Osteoblast (primary cell): ENCODE data around the gene TAPBP. TPM values are rescaled to one million over a fixed set of nuclear protein-coding genes. Genes with fewer than 3 reads are reported as not detected.

Experiments used
- DNase-seq: peaks from one replicate; pipeline ENCODE4 v3.0.0; 2011; ENCODE audit warnings: low spot score, mixed read lengths; ENCODE audit not compliant: insufficient read length; ENCODE audit errors: missing footprints
- H2AFZ ChIP-seq: 2 replicates; pipeline ENCODE4 v1.6.0; 2011; ENCODE audit warnings: mild to moderate bottlenecking, low read length
- H3K27ac ChIP-seq: 2 replicates; pipeline ENCODE4 v1.5.1; 2011; ENCODE audit warnings: mild to moderate bottlenecking, low read depth, low read length, moderate library complexity
- H3K27me3 ChIP-seq: 2 replicates; pipeline ENCODE4 v1.6.0; 2012; ENCODE audit warnings: mild to moderate bottlenecking, control low read depth, inconsistent platforms, low read length, moderate library complexity; ENCODE audit not compliant: insufficient read depth
- H3K36me3 ChIP-seq: 2 replicates; pipeline ENCODE4 v1.5.1; 2011; ENCODE audit warnings: mild to moderate bottlenecking, low read length, control low read depth, moderate library complexity; ENCODE audit not compliant: insufficient read depth
- H3K4me1 ChIP-seq: 2 replicates; pipeline ENCODE4 v1.5.1; 2011; ENCODE audit warnings: mild to moderate bottlenecking, low read length, control low read depth, moderate library complexity; ENCODE audit not compliant: insufficient read depth
- H3K4me2 ChIP-seq: 2 replicates; pipeline ENCODE4 v1.6.0; 2011; ENCODE audit warnings: mild to moderate bottlenecking, low read length; ENCODE audit not compliant: insufficient read depth
- H3K4me3 ChIP-seq: fragments of 200-600 bp; sonication (generic); 3 replicates; pipeline ENCODE4 v1.5.1; 2012; ENCODE audit warnings: mild to moderate bottlenecking, low read length, inconsistent platforms; ENCODE audit not compliant: insufficient read depth
- H3K79me2 ChIP-seq: 2 replicates; pipeline ENCODE4 v1.6.0; 2012; ENCODE audit warnings: mild to moderate bottlenecking, low read length, control low read depth, inconsistent platforms; ENCODE audit not compliant: insufficient read depth
- H3K9me3 ChIP-seq: 2 replicates; pipeline ENCODE4 v1.5.1; 2011; ENCODE audit warnings: low read depth, low read length, control low read depth
- H4K20me1 ChIP-seq: 2 replicates; pipeline ENCODE4 v1.6.0; 2012; ENCODE audit warnings: mild to moderate bottlenecking, low read length, control low read depth; ENCODE audit not compliant: insufficient read depth
- total RNA-seq: library from RNA; depleted of rRNA; stranded (reverse); fragments of >200 nt; gene quantifications from 2 replicates; pipeline ENCODE4 v1.2.3, GENCODE V29; 2012
- TF ChIP-seq, protein P1 (sequence below): IDR thresholded peaks from 2 replicates; pipeline ENCODE4 v1.5.1; 2011; ENCODE audit warnings: mild to moderate bottlenecking, low read depth, low read length, moderate library complexity; ENCODE audit errors: extremely low read depth

TAPBP gene
- total RNA-seq, 1 donor: 92.6 TPM

DNA sequence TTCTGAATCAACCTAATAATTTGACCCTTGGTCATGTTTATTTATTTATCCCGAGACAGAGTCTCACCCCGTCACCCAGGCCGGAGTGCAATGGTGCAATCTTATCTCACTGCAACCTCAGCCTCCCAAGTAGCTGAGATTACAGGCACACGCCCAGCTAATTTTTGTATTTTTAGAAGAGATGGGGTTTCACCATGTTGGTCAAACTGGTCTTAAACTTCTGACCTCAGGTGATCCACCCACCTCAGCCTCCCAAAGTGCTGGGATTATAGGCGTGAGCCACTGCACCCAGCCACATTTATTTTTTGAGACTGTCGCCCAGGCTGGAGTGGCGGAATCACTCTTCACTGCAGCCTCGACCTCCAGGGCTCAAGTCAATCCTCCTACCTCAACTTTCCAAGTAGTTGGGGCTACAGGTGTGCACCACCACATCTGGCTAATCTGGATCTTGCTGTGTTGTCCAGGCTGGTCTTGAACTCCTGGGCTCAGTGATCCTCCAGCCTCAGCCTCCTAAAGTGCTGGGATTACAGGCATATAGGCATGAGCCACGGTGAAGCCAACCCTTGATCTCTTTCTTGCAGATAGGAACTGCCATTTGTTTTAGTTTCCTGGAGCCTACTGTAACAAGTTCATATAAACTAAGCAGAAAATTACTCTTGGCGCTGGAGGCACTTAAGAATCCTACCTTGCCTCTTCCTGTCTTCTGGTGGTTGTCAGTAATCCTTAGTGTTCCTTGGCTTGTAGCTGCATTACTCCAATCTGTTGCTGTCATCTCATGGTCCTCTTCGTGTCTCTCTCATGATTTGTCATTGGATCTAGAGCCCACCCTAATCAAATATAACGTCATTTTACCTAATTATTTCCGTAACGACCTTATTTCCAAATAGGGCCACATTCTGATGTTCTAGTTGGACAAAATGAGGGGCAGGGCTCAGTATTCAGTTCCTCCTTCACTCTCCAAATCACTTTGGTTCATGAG lies 39.7 kb downstream of the TAPBP start:
- Histone ChIP-seq H3K79me2 (peaks cover 58% of the 10 kb centered on the region), H3K4me2 (peak overlapping the region; percentile 99), H3K27ac (peak overlapping the region; percentile 95), H3K36me3 (peaks cover 55% of the 10 kb centered on the region), H4K20me1 (peaks cover 50% of the 10 kb centered on the region), H2AFZ (no peak overlapping the region), H3K4me3 (peak overlapping the region; percentile 89), H3K9me3 (no peaks in the 10 kb centered on the region), H3K27me3 (no peaks in the 10 kb centered on the region), H3K4me1 (peaks cover 48% of the 10 kb centered on the region)
- TF ChIP-seq, protein P1, sequence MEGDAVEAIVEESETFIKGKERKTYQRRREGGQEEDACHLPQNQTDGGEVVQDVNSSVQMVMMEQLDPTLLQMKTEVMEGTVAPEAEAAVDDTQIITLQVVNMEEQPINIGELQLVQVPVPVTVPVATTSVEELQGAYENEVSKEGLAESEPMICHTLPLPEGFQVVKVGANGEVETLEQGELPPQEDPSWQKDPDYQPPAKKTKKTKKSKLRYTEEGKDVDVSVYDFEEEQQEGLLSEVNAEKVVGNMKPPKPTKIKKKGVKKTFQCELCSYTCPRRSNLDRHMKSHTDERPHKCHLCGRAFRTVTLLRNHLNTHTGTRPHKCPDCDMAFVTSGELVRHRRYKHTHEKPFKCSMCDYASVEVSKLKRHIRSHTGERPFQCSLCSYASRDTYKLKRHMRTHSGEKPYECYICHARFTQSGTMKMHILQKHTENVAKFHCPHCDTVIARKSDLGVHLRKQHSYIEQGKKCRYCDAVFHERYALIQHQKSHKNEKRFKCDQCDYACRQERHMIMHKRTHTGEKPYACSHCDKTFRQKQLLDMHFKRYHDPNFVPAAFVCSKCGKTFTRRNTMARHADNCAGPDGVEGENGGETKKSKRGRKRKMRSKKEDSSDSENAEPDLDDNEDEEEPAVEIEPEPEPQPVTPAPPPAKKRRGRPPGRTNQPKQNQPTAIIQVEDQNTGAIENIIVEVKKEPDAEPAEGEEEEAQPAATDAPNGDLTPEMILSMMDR: no peak
- no peak for DNase-seq

DNA sequence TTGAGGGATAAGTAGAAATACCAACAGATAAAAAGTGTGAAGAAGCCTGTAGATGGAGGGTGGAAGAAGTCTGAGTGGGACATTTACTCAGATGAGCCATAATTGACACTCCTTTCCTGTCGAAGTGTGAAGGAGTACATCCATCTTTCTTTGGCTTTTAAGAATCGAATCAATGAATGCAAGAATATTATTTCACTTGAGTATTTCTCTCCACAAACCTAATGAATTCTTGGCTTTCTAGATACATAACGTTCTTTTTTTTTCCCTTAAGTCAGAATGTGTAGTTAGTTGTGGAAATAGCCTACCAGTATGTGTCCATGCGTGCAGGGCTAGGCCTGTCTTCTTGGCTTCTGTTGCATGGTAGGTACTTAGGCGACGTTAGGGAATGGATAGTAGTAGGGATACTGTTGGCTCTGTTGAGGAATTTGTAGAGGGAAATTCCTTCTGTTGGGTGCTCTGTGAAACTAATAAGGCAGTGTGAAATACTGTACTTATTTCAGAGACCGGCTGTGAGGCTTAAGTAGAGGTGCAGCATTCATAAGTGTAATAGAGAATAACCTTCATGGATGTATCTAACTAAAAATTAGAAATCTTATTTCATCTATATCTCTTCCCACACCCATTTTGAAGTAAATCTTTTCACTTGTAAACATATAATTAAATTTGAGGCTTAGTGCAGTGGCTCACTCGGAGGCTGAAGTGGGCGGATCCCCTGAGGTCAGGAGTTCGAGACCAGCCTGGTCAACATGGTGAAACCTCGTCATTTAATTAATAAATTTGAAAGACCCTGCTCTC lies 40.6 kb downstream of the TAPBP start:
- Histone ChIP-seq H3K4me1 (peaks cover 48% of the 10 kb centered on the region), H3K4me3 (peak overlapping the region; percentile 89), H3K27me3 (no peaks in the 10 kb centered on the region), H3K4me2 (peak overlapping the region; percentile 99), H3K79me2 (peaks cover 58% of the 10 kb centered on the region), H3K9me3 (no peaks in the 10 kb centered on the region), H2AFZ (no peak overlapping the region), H3K27ac (peak overlapping the region; percentile 95), H4K20me1 (peaks cover 50% of the 10 kb centered on the region), H3K36me3 (peaks cover 57% of the 10 kb centered on the region)
- TF ChIP-seq, protein P1: no peak
- no peak for DNase-seq

DNA sequence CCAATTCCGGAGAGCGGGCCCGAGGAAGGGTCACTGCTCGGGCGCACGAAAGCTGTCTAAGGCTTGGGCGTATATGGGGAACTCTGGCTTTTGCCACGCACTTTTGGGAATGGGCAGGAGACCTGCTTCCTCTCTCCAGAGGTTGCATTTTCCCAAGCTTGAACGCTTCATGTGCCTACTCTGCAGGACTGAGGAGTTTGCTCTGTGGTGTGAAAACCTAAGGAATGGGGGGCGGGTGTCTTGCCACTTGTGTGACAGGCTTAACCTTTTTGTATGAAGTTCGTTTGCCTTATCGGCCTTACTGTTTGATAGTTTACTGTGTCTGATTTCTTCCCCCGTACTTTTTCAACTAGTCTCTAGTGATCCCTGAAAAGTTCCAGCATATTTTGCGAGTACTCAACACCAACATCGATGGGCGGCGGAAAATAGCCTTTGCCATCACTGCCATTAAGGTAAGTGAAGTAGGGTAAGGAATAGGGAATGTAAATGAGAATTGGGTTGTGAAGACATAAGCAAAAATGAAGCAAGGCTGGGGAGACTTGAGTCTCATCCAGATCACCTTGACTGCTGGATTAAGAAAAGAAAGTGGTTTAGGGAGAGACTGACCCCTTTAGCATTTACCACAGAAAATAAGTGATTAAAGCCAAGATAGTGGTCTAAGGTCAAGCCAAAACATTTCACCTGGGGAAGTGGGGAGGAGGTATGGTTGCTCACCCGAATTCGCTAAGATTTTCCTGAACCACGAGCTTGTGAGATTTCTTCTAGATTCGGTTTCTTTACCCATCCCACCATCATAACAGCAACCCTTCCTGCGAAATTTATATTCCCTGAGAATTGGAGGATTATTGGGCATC lies 41.4 kb downstream of the TAPBP start:
- peaks cover 48% of the 10 kb centered on the region for H3K4me1 ChIP-seq
- peaks cover 58% of the 10 kb centered on the region for H3K79me2 ChIP-seq
- no peaks in the 10 kb centered on the region for H3K27me3 ChIP-seq
- DNase-seq: no peak
- peaks cover 47% of the 10 kb centered on the region for H4K20me1 ChIP-seq
- H3K9me3 ChIP-seq: no peaks in the 10 kb centered on the region
- peak overlapping the region; percentile 89 for H3K4me3 ChIP-seq
- H3K36me3 ChIP-seq: peaks cover 66% of the 10 kb centered on the region
- peak overlapping the region; percentile 95 for H3K27ac ChIP-seq
- peak overlapping the region; percentile 99 for H3K4me2 ChIP-seq
- peak overlapping the region; percentile 100 for H2AFZ ChIP-seq
- TF ChIP-seq, protein P1: no peak
